ENCODE measurements around the gene GDF7.

GDF7 gene

GRCh38 chr2:20674974-20675679, 8.2 kb downstream of the GDF7 start:
- DNase-seq (ENCODE audit: low read depth), result peak; percentile 22

- DNase-seq (ENCODE audit: low read depth), result no peak
Measured at GRCh38 chr2:20675701-20676352, 8.9 kb downstream of the GDF7 start.

- no peak for DNase-seq (ENCODE audit: low read depth)
Measured at GRCh38 chr2:20676353-20677215, 9.6 kb downstream of the GDF7 start.

GRCh38 chr2:20677301-20678085, 10.5 kb downstream of the GDF7 start:
- no peak for DNase-seq (ENCODE audit: low read depth)

GRCh38 chr2:20678086-20678395, 11.1 kb downstream of the GDF7 start:
- DNase-seq (ENCODE audit: low read depth), result no peak

GRCh38 chr2:20678780-20679179, 11.8 kb downstream of the GDF7 start:
- DNase-seq (ENCODE audit: low read depth), result no peak

GRCh38 chr2:20680744-20681375, 13.9 kb downstream of the GDF7 start:
- DNase-seq (ENCODE audit: low read depth), result no peak

- no peak for DNase-seq (ENCODE audit: low read depth)
Measured at GRCh38 chr2:20682167-20682920, 15.4 kb downstream of the GDF7 start.

- no peak for DNase-seq (ENCODE audit: low read depth)
Measured at GRCh38 chr2:20684581-20685063, 17.7 kb downstream of the GDF7 start.

GRCh38 chr2:20687260-20687832, 20.4 kb downstream of the GDF7 start:
- DNase-seq (ENCODE audit: low read depth), result no peak

GRCh38 chr2:20689428-20690264, 22.7 kb downstream of the GDF7 start:
- DNase-seq (ENCODE audit: low read depth), result no peak

GRCh38 chr2:20691076-20691734, 24.3 kb downstream of the GDF7 start:
- DNase-seq (ENCODE audit: low read depth), result no peak

- DNase-seq (ENCODE audit: low read depth), result no peak
Measured at GRCh38 chr2:20692081-20692480, 25.1 kb downstream of the GDF7 start.

- DNase-seq (ENCODE audit: low read depth), result no peak
Measured at GRCh38 chr2:20693317-20693716, 26.4 kb downstream of the GDF7 start.

- no peak for DNase-seq (ENCODE audit: low read depth)
Measured at GRCh38 chr2:20696366-20696765, 29.4 kb downstream of the GDF7 start.

- DNase-seq (ENCODE audit: low read depth), result no peak
Measured at GRCh38 chr2:20697322-20697934, 30.5 kb downstream of the GDF7 start.

- no peak for DNase-seq (ENCODE audit: low read depth)
Measured at GRCh38 chr2:20698916-20699613, 32.1 kb downstream of the GDF7 start.

GRCh38 chr2:20702563-20702962, 35.6 kb downstream of the GDF7 start:
- no peak for DNase-seq (ENCODE audit: low read depth)

All from HS-27A (cell line).